Activated T-cell treated with anti-CD3 and anti-CD28 coated beads, Interleukin-2, amount 50 U/mL, for 24 hours (primary cell): ENCODE data around the gene EEF1A1.
A peak's percentile ranks its signal among the peaks of the same experiment; 100 is the strongest.
"Not testable (repeated sequence)": the region's sequence is repeated elsewhere in the genome, so short reads cannot be mapped to it uniquely, and the experiment has no call there.

Experiments
- DNase-seq: peaks from one replicate; pipeline ENCODE4 v3.0.0-alpha.2; 2020
- H3K27ac Mint-ChIP-seq: 2 replicates; pipeline ENCODE4 v1.8.0; 2020; ENCODE audit warnings: mild to moderate bottlenecking, mixed read lengths
- H3K27me3 Mint-ChIP-seq: 2 replicates; pipeline ENCODE4 v1.8.0; 2020; ENCODE audit warnings: mixed read lengths
- H3K36me3 Mint-ChIP-seq: 2 replicates; pipeline ENCODE4 v1.8.0; 2020; ENCODE audit warnings: low read depth, mixed read lengths
- H3K4me1 Mint-ChIP-seq: 2 replicates; pipeline ENCODE4 v1.8.0; 2020; ENCODE audit warnings: low read depth, mixed read lengths
- H3K4me3 Mint-ChIP-seq: 2 replicates; pipeline ENCODE4 v1.8.0; 2020; ENCODE audit warnings: mild to moderate bottlenecking, moderate library complexity, mixed read lengths
- H3K9me3 Mint-ChIP-seq: 2 replicates; pipeline ENCODE4 v1.8.0; 2020; ENCODE audit warnings: mixed read lengths

The EEF1A1 gene

DNA sequence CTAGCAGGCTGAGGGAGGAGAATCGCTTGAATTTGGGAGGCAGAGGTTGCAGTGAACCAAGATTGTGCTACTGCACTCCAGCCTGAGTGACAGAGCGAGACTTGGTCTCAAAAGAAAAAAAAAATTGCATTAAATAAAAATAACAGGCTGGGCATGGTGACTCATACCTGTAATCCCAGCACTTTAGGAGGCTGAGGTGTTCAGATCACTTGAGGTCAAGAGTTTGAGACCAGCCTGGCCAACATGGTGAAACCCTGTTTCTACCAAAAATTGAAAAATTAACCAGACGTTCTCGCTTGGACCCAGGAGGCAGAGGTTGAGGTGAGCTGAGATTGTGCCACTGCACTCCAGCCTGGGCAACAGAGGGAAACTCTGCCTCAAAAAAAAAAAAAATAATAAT is 30.3 kb upstream of the EEF1A1 start:
- H3K27ac Mint-ChIP-seq, H3K4me3 Mint-ChIP-seq: not testable (repeated sequence)

DNA sequence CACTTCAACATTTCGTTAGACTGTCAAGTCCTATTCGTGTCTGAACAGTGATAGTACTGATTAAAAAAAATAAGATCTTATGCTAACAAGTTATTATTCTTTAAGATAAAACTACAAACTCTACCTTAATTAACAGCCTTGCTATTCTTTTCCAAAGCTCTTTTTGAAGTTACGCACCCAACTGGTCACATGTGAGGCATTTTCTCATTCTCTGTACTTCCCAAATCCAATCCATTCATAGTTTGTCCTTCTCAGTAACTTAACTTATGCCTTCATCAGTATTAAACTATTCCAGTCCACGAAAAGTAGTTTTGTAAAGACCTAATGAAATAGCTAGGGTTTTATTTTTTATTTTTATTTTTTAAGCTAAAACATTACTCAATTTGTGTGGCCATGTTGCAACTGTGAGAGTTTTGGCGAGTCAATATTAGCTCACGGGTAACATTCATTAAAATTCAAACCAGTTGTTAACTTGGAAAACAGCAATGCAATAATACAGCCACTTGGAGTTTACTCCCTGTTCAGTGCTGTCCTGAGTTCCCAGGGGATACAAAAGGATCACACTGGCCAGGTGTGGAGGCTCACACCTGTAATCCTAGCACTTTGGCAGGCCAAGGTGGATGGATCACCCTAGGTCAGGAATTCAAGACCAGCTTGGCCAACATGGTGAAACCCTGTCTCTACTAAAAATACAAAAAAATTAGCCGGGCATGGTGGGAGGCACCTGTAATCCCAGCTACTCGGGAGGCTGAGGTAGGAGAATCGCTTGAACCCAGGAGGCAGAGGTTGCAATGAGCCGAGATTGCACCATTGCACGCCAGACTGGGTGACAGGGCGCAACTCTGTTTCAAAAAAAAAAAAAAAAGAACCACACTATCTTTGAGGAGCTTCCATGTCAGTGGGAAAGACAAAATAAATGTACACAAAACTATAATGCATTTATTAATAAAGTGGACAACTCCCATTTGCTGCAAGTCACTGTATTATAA is 27.9 kb upstream of the EEF1A1 start:
- no peak overlapping the region for H3K27ac Mint-ChIP-seq
- H3K36me3 Mint-ChIP-seq = no peaks in the 10 kb centered on the region
- H3K9me3 Mint-ChIP-seq = no peaks in the 10 kb centered on the region
- H3K4me3 Mint-ChIP-seq = no peak overlapping the region
- H3K27me3 Mint-ChIP-seq = no peaks in the 10 kb centered on the region
- DNase-seq = no peak
- H3K4me1 Mint-ChIP-seq = no peaks in the 10 kb centered on the region

More for the DNA sequence above, 30.3 kb upstream of the EEF1A1 start:
- H3K27me3 Mint-ChIP-seq, DNase-seq, H3K9me3 Mint-ChIP-seq, H3K4me1 Mint-ChIP-seq, H3K36me3 Mint-ChIP-seq: not testable (repeated sequence)

DNA sequence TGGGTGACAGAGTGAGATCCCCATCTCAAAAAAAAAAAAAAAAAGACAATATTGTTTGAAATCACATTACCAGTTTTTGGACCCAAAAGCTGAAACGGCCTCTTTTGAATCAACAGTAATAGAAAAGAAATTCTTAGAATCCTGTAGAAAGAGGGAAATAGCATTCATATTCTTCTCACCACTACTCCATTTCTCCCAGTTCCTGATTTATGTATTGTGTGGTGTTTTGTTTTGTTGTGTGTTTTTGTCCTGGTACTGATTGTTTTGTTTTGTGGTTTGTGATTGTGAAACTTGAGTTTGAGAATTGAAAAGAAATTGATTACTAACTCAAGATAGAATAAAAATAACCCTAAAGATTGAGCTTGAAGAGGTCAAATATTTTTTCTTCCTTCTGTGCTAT is 26.2 kb upstream of the EEF1A1 start:
- no peaks in the 10 kb centered on the region for H3K36me3 Mint-ChIP-seq
- no peaks in the 10 kb centered on the region for H3K9me3 Mint-ChIP-seq
- H3K27ac Mint-ChIP-seq = no peak overlapping the region
- H3K4me3 Mint-ChIP-seq = no peak overlapping the region
- DNase-seq = no peak
- H3K27me3 Mint-ChIP-seq = no peaks in the 10 kb centered on the region
- H3K4me1 Mint-ChIP-seq = no peaks in the 10 kb centered on the region

DNA sequence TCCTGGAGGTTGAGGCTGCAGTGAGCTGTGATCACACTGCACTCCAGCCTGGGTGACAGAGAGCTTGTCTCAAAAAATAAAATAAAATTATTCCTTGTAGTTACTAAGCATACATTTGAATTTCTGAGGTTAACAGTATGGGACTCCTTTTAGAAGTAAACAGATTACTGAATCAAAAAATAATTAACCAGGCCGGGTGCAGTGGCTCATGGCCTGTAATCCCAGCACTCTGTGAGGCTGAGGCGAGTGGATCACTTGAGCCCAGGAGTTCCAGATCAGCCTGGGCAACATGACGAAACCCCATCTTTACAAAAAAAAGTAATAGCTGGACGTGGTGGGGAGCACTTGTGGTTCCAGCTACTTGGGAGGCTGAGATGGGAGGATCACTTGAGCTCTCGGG is 22.1 kb upstream of the EEF1A1 start:
- no peak overlapping the region for H3K4me3 Mint-ChIP-seq
- no peaks in the 10 kb centered on the region for H3K36me3 Mint-ChIP-seq
- H3K27ac Mint-ChIP-seq = no peak overlapping the region
- no peaks in the 10 kb centered on the region for H3K27me3 Mint-ChIP-seq
- no peak for DNase-seq
- H3K4me1 Mint-ChIP-seq = no peaks in the 10 kb centered on the region
- no peaks in the 10 kb centered on the region for H3K9me3 Mint-ChIP-seq

DNA sequence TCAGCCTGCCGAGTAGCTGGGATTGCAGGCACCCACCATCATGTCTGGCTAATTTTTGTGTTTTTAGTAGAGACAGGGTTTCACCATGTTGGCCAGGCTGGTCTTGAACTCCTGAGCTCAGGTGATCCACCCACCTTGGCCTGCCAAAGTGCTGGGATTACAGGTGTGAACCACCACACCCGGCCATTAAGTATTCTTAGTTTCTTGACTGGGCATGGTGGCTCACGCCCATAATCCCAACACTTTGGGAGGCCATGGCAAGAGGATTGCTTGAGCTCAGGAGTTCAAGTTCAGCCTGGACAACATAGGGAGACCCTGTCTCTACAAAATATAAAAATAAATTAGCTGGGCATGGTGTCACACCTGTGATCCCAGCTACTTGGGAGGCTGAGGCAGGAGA is 21.6 kb upstream of the EEF1A1 start:
- not testable (repeated sequence) for H3K4me3 Mint-ChIP-seq, H3K9me3 Mint-ChIP-seq, H3K36me3 Mint-ChIP-seq, H3K4me1 Mint-ChIP-seq, H3K27me3 Mint-ChIP-seq, DNase-seq, H3K27ac Mint-ChIP-seq

DNA sequence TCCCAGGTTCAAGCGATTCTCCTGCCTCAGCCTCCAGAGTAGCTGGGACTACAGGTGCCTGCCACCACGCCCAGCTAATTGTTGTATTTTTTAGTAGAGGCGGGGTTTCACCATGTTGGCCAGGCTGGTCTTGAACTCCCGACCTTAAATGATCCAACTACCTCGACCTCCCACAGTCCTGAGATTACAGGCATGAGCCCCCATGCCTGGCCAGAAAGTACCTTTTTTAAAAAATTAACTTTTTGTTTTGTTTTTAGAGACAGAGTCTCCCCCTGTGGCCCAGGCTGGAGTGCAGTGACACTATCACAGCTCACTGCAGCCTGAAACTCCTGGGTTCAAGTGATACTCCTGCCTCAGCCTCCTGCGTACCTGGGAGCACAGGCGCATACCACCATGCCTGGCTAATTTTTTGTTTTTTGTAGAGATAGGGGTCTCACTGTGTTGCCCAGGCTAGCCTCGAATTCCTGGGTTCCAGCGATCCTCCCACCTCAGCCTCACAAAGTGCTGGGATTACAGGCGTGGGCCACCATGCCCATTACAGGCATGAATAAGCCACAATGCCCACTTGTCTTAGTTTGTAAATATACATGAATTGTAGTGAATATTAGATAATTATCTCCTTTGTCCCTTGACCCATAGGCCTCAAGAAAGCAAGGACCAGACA is 17.4 kb upstream of the EEF1A1 start:
- H3K4me3 Mint-ChIP-seq = no peak overlapping the region
- no peaks in the 10 kb centered on the region for H3K36me3 Mint-ChIP-seq
- no peak for DNase-seq
- H3K9me3 Mint-ChIP-seq = no peaks in the 10 kb centered on the region
- H3K27me3 Mint-ChIP-seq = no peaks in the 10 kb centered on the region
- H3K27ac Mint-ChIP-seq = no peak overlapping the region
- peaks cover 2% of the 10 kb centered on the region for H3K4me1 Mint-ChIP-seq

DNA sequence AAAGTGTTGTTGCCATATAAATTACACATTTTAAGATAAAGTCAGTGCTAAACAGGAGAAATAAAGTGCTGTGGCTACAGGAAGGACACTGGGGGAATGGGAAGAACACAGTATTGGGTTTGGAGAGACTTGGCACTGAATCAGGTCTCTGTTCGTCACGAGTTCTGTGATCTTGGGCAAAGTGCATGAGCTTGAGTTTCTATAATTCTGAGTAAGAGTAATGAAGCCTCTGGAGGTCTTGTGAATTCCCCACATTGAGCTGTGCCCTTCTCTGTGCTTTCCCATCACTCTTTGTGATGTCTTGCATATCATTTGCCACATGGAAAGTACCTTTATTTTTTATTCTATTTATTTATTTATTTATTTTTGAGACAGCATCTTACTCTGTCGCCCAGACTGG is 16.8 kb upstream of the EEF1A1 start:
- Mint-ChIP-seq H3K36me3 (no peaks in the 10 kb centered on the region), H3K4me3 (no peak overlapping the region), H3K4me1 (peaks cover 2% of the 10 kb centered on the region), H3K9me3 (no peaks in the 10 kb centered on the region), H3K27ac (no peak overlapping the region), H3K27me3 (no peaks in the 10 kb centered on the region)
- no peak for DNase-seq

DNA sequence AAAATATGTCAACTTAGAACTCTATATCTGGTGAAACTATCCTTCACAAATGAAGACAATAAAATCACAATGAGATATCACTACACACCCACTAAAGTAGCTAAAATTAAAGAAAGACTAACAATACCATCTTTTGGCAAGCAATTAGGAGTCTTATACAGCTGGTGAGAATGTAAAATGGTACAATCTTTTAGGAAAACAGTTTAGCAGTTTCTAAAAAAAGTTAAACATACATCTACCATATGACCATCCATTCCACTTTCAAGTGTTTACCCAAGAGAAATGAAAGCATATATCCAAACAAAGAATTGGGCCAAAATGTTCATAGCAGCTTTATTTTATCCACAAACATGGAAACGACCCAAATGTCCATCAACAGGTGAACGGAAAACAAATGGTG is 13.8 kb upstream of the EEF1A1 start:
- H3K27ac Mint-ChIP-seq = no peak overlapping the region
- H3K36me3 Mint-ChIP-seq = no peaks in the 10 kb centered on the region
- no peak for DNase-seq
- H3K4me3 Mint-ChIP-seq = no peak overlapping the region
- H3K4me1 Mint-ChIP-seq = peaks cover 2% of the 10 kb centered on the region
- H3K9me3 Mint-ChIP-seq = no peaks in the 10 kb centered on the region
- no peaks in the 10 kb centered on the region for H3K27me3 Mint-ChIP-seq

DNA sequence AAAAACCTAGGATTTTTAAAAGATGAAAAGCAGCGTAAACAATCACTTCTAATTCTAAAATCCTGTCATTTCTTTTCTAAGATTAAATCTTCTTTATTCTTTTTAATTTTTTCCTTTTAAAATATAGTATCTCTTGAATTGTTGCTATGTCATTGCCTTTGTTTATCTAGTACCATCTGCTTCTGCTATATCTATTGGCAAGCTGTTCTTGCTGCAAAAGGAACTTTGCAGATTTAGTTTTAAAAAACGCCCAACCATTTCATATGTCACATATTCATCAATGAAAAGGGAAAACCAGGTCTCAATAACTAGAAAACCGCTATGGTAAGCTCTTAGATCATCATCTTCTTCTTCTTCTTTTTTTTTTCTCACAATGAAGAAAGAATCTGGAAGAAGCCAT is 11.5 kb upstream of the EEF1A1 start:
- H3K36me3 Mint-ChIP-seq = no peaks in the 10 kb centered on the region
- H3K27me3 Mint-ChIP-seq = no peaks in the 10 kb centered on the region
- H3K9me3 Mint-ChIP-seq = no peaks in the 10 kb centered on the region
- no peak for DNase-seq
- no peak overlapping the region for H3K4me3 Mint-ChIP-seq
- no peaks in the 10 kb centered on the region for H3K4me1 Mint-ChIP-seq
- no peak overlapping the region for H3K27ac Mint-ChIP-seq

DNA sequence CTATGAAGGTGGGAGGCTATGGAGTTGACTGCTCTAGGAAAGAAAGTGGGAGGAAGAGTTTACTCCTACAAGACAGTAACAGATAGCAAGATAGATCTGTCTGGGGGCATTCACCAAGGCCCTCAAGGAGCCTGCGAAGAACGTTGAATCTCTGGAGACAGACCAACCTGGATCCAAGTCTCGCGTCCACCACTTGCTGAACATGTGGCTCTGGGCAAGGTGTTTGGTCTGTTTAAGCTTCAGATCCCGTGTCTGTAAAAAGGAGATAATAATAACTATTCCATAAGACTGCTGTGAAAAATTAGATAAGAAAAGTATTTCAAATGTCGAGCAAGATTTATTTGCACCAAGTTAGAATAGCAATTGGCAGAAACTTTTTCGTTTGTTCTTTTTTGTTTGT is 8.1 kb upstream of the EEF1A1 start:
- Mint-ChIP-seq H3K4me3 (no peak overlapping the region), H3K4me1 (peaks cover 6% of the 10 kb centered on the region), H3K27ac (no peak overlapping the region), H3K27me3 (no peaks in the 10 kb centered on the region), H3K36me3 (peaks cover 8% of the 10 kb centered on the region), H3K9me3 (no peaks in the 10 kb centered on the region)
- DNase-seq = no peak

DNA sequence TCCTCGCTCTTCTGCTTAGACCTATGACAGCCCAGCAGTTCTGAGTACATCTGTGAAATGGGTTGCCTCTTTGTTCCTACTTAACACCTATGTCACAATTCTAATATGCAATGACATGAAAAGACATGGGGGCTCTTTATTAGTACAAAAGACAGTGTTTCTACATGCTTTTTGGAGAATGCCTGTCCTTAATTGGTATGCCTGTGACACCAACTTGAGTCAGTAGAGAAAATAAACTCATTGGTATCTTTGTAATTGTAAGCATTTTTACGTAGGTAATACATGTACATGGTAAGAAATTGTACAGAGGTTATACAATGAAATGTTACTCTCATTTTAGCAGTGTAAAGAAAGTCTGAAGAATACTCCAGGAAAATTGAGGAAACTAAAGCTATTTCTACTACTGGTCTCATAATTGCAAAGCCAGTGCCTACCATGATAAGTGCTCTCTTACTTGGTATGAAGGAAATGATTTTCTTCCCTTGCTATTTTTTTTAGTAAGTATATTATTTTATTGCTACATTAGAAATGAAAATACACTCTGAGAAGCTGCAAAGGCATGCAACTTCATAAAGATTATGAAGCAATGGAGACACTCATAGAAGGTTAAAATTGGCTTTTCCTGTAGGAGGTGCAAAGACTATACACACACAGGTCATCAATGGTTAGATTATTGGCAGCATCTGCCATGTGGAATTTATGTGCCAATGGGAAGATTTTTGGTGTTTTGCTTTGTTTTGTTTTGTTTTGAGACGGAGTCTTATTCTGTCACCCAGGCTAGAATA is 4.9 kb upstream of the EEF1A1 start:
- Mint-ChIP-seq H3K36me3 (peaks cover 31% of the 10 kb centered on the region), H3K4me1 (peaks cover 15% of the 10 kb centered on the region), H3K4me3 (no peak overlapping the region), H3K27ac (no peak overlapping the region), H3K9me3 (no peaks in the 10 kb centered on the region), H3K27me3 (no peaks in the 10 kb centered on the region)
- DNase-seq = no peak

DNA sequence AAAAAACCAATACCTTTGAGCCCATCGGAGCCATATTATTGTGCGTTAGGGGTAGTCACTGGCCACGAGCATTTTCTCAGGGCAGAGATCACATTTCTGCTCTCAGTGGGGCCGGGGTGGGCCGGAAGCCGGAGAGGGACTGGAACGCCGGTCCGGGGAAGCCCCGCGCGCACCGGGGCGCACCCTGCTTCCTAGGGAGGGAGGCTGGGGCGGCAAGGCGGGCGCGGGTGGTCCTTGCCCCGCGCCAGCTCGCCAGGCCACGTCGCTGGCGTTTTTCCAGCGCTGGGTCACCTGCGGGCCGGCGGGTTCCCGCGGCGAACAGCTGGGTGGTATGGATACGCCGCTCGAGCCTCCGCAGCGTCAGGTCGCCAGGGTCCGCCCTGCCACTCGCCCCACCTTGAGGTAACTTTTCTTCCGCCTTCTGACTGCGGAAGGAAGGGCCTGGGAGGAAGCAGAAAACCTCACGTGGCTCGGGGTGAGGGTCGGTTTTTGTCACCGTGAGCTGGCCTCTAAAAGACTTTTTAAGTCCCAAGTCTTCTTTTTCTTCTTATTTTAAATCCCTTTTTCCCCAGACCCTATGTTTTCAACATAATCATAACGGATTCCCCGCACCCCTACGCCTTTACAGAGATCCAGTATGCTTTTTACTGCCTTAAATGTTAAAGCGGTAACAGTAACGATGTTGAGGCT is 2.7 kb upstream of the EEF1A1 start:
- peak; percentile 89 for DNase-seq
- peaks cover 15% of the 10 kb centered on the region for H3K4me1 Mint-ChIP-seq

DNA sequence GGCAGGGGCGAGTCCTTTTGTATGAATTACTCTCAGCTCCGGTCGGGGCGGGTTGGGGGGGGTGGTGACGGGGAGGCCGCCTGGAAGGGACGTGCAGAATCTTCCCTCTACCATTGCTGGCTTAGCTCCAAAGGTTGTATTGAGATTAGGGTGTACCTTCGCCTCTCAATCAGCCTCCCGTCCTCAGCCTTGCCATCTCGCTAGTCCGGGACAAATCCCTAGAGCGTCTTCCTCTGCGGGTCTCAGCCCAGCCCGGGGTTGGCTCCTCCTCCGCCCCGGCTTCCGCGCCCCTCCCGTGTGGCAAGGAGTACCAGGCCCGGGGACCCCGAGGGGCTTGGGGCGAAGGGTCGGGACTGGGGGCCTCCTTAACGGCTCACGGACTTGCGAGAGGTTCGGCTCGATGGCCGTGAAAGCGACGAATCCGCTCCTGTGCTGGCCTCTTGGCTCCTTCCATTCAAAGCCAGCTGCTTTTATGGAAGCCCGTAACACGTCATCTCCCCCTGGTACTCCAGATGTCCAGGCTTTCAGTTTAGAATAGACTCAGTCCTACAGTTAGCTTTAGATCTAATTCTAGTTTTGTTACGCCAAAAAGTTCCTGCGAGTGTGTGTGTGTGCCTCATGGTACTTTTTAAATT is 636 bp upstream of the EEF1A1 start:
- peak; percentile 91 for DNase-seq
- H3K27me3 Mint-ChIP-seq = no peaks in the 10 kb centered on the region
- peak overlapping the region; percentile 95 for H3K4me3 Mint-ChIP-seq
- H3K9me3 Mint-ChIP-seq = no peaks in the 10 kb centered on the region
- peak overlapping the region; percentile 99 for H3K27ac Mint-ChIP-seq
- H3K36me3 Mint-ChIP-seq = peaks cover 74% of the 10 kb centered on the region
- H3K4me1 Mint-ChIP-seq = peaks cover 29% of the 10 kb centered on the region

More for the DNA sequence above, 2.7 kb upstream of the EEF1A1 start:
- Mint-ChIP-seq H3K27ac (peak overlapping the region; percentile 99), H3K27me3 (no peaks in the 10 kb centered on the region), H3K9me3 (no peaks in the 10 kb centered on the region), H3K4me3 (peak overlapping the region; percentile 95), H3K36me3 (peaks cover 53% of the 10 kb centered on the region)
